Measurements from ENCODE around the gene ATP2C2.

Gene ATP2C2

DNA sequence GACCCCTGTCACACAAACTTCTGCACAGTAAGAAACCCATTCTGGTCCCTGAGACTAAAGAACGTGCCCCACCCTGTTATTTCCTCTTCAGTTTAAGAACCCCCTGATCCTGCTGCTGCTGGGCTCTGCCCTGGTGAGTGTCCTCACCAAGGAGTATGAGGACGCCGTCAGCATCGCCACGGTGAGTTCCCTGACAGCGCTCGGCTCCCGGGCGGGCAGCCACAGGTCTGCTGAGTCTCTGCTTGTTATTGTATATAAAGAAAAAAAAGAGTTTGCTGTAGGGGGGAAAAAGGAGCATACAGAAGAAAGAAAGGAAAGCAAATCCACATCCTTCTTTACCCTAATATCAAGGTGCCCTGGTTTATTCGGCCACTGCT lies 40.0 kb downstream of the ATP2C2 start:
- Histone ChIP-seq H3K4me1 (ENCODE audit: low read depth, poor library complexity, severe bottlenecking) (no peaks in the 10 kb centered on the region), H3K36me3 (ENCODE audit: insufficient read depth) (no peaks in the 10 kb centered on the region), H3K4me2 (no peak overlapping the region), H3K4me3 (IDR thresholded peaks at IDR 0.05; ENCODE audit: insufficient read depth, low read depth, low read length) (no peak overlapping the region), H3K79me2 (ENCODE audit: insufficient read depth, low read depth) (no peaks in the 10 kb centered on the region), H3K27me3 (ENCODE audit: insufficient read depth, low read depth) (peaks cover 59% of the 10 kb centered on the region; the same call in 1 of the 2 replicates), H2AFZ (ENCODE audit: low read depth) (no peak overlapping the region), H3K27ac (no peak overlapping the region), H3K9ac (no peak overlapping the region), H4K20me1 (ENCODE audit: insufficient read depth) (no peaks in the 10 kb centered on the region)
- TF ChIP-seq, protein P1, sequence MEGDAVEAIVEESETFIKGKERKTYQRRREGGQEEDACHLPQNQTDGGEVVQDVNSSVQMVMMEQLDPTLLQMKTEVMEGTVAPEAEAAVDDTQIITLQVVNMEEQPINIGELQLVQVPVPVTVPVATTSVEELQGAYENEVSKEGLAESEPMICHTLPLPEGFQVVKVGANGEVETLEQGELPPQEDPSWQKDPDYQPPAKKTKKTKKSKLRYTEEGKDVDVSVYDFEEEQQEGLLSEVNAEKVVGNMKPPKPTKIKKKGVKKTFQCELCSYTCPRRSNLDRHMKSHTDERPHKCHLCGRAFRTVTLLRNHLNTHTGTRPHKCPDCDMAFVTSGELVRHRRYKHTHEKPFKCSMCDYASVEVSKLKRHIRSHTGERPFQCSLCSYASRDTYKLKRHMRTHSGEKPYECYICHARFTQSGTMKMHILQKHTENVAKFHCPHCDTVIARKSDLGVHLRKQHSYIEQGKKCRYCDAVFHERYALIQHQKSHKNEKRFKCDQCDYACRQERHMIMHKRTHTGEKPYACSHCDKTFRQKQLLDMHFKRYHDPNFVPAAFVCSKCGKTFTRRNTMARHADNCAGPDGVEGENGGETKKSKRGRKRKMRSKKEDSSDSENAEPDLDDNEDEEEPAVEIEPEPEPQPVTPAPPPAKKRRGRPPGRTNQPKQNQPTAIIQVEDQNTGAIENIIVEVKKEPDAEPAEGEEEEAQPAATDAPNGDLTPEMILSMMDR (conservative IDR thresholded peaks at IDR 0.05; ENCODE audit: low read depth, low read length), result no peak

DNA sequence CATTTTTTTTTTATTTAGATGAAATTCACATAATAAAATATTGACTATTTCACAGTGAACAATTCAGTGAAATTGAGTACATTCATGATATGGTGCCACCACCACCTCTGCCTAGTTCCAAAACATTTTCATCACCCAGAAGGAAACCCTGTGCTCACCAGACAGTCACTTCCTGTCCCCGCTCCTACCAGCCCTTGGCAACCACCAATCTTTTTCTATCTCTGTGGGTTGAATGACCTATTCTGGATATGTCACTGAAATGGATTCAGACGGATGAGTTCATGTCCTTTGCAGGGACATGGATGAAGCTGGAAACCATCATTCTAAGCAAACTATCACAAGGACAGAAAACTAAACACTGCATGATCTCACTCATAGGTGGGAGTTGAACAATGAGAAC lies 40.5 kb downstream of the ATP2C2 start:
- Histone ChIP-seq H4K20me1 (ENCODE audit: insufficient read depth) (no peaks in the 10 kb centered on the region), H2AFZ (ENCODE audit: low read depth) (no peak overlapping the region), H3K4me1 (ENCODE audit: low read depth, poor library complexity, severe bottlenecking) (no peaks in the 10 kb centered on the region), H3K4me2 (no peak overlapping the region), H3K36me3 (ENCODE audit: insufficient read depth) (no peaks in the 10 kb centered on the region), H3K27ac (no peak overlapping the region), H3K79me2 (ENCODE audit: insufficient read depth, low read depth) (no peaks in the 10 kb centered on the region), H3K9ac (no peak overlapping the region), H3K4me3 (IDR thresholded peaks at IDR 0.05; ENCODE audit: insufficient read depth, low read depth, low read length) (no peak overlapping the region), H3K27me3 (ENCODE audit: insufficient read depth, low read depth) (peaks cover 57% of the 10 kb centered on the region; the same call in 1 of the 2 replicates)
- TF ChIP-seq, protein P1 (conservative IDR thresholded peaks at IDR 0.05; ENCODE audit: low read depth, low read length), result no peak

DNA sequence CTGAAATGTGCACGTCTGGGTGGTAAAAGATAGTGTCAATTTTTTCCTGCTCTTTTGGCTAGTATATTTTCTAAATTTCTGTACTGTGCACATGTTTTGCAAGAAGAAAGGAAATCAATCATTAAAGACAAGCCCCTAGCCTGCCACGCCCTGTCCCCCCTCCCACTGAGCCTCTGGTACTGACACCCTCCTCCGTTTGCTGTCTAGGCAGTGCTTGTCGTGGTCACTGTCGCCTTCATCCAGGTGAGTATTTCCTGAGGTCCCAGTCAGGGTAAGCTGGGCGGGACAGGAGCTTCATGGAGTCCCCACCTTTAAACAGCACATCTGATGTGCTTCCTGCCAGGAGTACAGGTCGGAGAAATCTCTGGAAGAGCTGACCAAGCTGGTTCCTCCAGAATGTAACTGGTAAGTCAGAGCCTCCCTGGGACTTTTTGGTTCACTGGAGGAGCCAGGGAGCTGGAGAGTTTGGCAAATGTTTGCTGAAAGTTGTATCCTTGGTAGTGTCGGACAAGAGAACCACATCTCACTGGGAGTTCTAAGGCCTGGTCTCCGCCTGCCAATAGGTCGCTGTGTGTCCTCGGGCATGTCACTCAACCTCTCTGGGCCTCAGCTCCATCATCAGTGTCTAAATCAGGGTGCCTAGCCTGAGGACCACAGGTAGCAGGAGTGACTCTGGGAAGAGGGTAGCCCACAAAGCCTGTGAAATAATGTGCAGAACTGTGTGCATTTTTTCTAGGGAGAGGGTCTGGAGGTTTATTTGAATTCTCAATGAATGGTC lies 42.2 kb downstream of the ATP2C2 start:
- H4K20me1 ChIP-seq (ENCODE audit: insufficient read depth), result no peaks in the 10 kb centered on the region
- H3K9ac ChIP-seq, result no peak overlapping the region
- H3K27ac ChIP-seq, result no peak overlapping the region
- TF ChIP-seq, protein P1 (conservative IDR thresholded peaks at IDR 0.05; ENCODE audit: low read depth, low read length), result no peak
- no peaks in the 10 kb centered on the region for H3K79me2 ChIP-seq (ENCODE audit: insufficient read depth, low read depth)
- H3K27me3 ChIP-seq (ENCODE audit: insufficient read depth, low read depth), result peaks cover 54% of the 10 kb centered on the region; the same call in 1 of the 2 replicates
- no peaks in the 10 kb centered on the region for H3K36me3 ChIP-seq (ENCODE audit: insufficient read depth)
- H3K4me2 ChIP-seq, result no peak overlapping the region
- H3K4me3 ChIP-seq (IDR thresholded peaks at IDR 0.05; ENCODE audit: insufficient read depth, low read depth, low read length), result no peak overlapping the region
- no peaks in the 10 kb centered on the region for H3K4me1 ChIP-seq (ENCODE audit: low read depth, poor library complexity, severe bottlenecking)
- no peak overlapping the region for H2AFZ ChIP-seq (ENCODE audit: low read depth)

DNA sequence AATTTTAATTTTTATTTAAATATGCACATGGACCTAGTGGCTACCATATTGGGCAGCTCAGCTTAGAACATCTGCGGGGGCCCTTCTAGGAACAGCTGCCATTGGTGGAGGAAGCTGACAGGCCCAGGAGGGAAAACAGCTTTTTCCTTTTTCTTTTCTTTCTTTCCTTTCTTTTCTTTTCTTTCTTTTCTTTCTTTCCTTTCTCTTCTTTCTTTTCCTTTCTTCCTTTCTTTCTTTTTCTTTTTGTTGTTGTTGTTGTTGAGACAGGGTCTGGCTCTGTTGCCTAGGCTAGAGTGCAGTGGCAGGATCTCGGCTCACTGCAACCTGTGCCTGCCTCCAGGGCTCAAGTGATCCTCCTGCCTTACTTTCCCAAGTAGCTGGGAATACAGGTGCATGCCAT lies 43.4 kb downstream of the ATP2C2 start:
- Histone ChIP-seq H3K4me1 (ENCODE audit: low read depth, poor library complexity, severe bottlenecking) (no peaks in the 10 kb centered on the region), H4K20me1 (ENCODE audit: insufficient read depth) (no peaks in the 10 kb centered on the region), H3K9ac (no peak overlapping the region), H2AFZ (ENCODE audit: low read depth) (no peak overlapping the region), H3K36me3 (ENCODE audit: insufficient read depth) (no peaks in the 10 kb centered on the region), H3K4me3 (IDR thresholded peaks at IDR 0.05; ENCODE audit: insufficient read depth, low read depth, low read length) (no peak overlapping the region), H3K27ac (no peak overlapping the region), H3K79me2 (ENCODE audit: insufficient read depth, low read depth) (no peaks in the 10 kb centered on the region), H3K4me2 (no peak overlapping the region), H3K27me3 (ENCODE audit: insufficient read depth, low read depth) (peaks cover 55% of the 10 kb centered on the region)
- TF ChIP-seq, protein P1 (conservative IDR thresholded peaks at IDR 0.05; ENCODE audit: low read depth, low read length), result no peak

Data from KMS-11 (cell line).